Inflammatory macrophage (primary cell): ENCODE data around the gene ANKRD26.

Source experiments
- DNase-seq, 2 donors: peaks; one replicate each; pipeline ENCODE4 v3.0.0-alpha.2; 2020 to 2022

Gene ANKRD26

DNA sequence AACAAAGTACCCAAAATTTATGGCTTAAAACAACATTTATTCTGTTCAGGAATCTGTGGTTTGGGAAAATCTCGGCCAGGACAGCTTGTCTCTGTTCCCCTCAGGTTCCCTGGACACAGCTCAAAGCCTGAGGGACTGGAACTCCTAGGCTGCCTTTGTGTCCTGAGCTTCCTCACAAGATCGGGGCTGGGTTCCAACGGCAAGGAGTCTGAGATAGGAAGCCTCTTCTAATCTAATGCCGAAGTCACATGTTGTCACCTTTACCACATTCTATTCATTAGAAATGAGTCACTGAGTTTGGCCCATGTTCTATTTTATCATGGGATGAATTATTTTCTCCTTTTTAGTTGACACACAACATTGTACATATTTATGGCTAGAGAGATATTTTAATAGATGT is 80.5 kb downstream of the ANKRD26 start:
- no peak for DNase-seq

GRCh38 chr10:26997610-26998009 is 102.7 kb downstream of the ANKRD26 start:
- DNase-seq = no peak

DNA sequence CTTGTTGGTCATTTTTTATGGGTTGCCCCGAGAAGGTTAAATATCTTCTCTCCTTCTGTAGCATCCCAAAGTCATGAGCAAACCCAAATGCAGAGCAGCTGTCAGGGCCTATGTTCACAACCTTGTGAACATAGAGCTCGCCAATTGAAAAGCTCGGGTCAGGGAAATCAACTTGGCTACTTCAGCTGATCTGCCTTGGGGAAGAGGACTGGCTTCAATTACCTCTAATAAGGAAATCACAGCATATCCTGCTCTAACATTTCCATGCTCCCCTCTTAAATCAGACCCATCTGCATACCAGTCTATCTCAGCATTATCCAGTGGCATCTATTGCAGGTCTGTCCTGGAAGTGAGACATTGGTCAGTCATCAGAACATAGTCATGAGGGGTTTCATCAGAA is 105.6 kb downstream of the ANKRD26 start:
- DNase-seq = no peak

GRCh38 chr10:26987851-26988250 is 112.4 kb downstream of the ANKRD26 start:
- no peak for DNase-seq

GRCh38 chr10:26983156-26983555 is 117.1 kb downstream of the ANKRD26 start:
- no peak for DNase-seq

DNA sequence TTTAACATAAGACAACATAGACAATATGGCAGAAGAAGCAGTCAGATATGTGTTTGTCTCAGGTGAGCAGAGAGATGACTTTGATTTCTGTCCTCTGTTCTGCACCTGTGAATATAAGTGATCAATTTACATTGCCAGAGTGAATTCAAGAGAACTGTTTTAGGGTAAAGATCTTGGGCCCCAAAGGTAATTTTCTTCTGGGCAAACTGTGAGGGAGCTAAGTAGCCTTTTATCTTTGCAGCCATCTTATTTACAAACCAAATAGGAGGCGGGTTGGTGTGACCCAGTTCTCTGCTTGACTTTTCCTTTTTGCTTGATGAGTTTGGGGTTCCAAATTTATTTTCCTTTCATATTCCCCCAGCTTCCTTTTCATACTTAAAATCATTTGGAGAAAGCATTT is 118.2 kb downstream of the ANKRD26 start:
- DNase-seq = no peak

DNA sequence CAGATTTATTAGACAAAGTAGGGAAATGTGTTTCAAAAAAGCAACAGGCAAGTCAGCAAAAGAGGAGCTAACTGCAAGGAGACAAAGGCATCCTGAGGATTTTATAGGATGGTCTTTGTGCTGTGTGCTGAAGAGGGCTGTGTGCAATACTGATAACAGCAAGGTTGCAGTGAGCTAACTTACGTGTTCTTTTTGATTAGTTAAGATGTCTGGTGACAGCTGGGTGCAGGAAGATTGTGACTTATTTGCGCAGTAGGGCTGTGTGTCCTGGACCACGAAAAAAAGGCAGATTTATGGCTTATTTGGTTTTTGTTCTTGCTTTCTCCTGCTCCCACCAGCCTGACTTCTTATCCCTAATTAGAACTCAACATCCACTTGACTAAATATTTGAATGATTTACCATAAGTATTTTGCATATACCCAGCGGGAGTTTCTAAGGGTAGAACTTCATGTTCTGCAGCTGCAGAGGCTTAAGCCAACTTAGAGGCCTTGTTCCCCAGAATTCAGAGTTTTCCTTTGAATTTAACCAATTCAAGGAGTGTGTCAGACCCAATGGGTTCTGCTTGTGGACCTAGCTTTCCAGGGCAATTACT is 119.0 kb downstream of the ANKRD26 start:
- no peak for DNase-seq

DNA sequence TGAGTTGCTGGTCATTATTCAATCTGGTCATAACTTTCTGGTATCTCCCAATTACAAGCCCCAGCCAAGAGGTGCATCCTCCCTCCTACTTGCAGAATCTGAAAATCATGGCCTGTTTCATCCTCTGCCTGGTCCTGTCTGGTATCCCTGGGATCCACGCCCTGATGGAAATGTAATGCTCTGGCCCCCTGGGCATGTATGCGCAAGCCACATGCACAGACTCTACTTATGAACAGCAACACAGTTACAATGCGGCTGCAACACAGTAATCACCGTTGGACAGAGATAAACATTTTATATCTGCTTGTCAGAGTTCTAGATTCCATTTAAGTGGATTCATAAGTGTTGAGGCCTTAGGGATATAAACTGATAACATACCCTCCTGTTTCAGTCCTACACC is 121.8 kb downstream of the ANKRD26 start:
- DNase-seq = no peak

DNA sequence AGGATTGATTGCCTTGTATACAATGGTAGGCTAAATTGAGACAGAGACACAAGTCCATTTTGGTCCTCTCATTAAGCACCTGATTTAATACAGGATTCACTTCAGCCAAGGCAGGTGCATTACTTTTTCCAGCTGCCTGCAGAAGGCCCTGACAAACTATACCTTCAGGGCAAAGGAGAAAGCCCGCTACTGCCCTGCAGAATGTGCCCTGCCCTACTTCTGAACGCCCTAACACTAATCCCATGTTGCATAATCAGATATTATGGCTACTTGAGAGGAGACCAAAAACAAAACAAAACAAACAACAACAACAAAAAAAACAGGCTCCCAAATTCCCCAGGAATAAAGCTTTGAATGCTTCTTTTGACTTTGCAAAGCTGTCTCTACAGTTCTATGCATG is 122.7 kb downstream of the ANKRD26 start:
- DNase-seq = no peak

- no peak for DNase-seq
These were observed 129.6 kb downstream of the ANKRD26 start for GRCh38 chr10:26970667-26971066.

- DNase-seq = no peak
These were observed 131.0 kb downstream of the ANKRD26 start for GRCh38 chr10:26969145-26969926.

DNA sequence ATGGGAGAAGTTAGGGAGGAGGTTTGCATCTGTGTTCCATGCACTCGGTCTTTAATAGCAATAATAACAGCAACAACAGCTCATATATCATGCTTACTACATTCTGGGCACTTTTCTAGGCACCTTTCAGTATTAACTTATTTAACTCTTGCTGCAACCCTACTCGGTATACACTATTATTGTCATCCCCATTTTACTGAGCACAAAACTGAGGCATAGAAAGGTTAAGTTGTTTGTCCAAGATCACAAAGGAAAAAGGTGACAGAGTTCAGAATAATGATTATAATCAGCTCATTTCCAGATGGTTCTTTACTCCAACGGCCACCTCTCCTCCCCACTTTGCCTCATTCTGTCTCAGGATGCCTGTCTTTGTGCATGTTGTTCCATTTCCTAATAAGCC is 137.5 kb downstream of the ANKRD26 start:
- DNase-seq = no peak

DNA sequence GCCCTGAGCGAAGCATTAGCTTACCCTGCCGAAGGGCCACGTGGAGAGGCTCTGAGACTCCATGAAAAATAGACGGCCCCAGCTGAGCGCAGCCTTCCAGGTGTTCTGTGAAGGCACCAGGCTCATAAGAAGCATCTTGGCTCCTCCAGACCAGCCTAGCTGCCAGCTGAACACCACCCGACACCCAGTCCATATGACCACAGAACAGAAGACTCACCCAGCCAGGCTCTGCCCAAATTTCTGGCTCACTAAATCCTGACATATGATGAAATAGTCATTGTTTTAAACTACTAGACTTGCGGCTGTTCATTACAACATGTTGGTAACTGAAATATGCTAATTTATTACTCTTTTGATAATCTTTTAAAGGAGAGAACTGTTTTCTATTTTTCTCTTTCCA is 140.0 kb downstream of the ANKRD26 start:
- DNase-seq = no peak

DNA sequence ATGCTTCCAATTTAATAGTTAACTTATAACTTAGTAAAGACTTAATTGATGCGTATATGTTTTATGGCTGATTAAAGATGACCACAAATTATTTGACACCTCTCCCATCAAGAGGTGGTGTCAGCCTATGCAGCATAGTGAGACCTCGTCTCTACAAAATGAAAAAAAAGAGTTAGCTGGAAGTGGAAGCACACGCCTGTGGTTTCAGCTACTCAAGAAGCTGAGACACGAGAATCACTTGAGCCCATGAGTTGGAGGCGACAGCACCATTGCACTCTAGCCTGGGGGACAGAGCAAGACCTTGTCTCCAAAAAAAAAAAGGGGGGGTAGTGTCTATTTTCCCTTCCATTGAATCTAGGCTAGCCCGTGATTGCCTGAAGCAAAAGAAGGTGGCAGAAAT is 140.5 kb downstream of the ANKRD26 start:
- no peak for DNase-seq
